Right atrium auricular region (tissue), 2 donors: ENCODE measurements around the gene GLCE. TPM values are rescaled to one million over a fixed set of nuclear protein-coding genes. Genes with fewer than 3 reads are reported as not detected.
"Not testable (repeated sequence)": the region's sequence is repeated elsewhere in the genome, so short reads cannot be mapped to it uniquely, and the experiment has no call there.

ENCODE experiments used
- DNase-seq: peaks from one replicate; pipeline ENCODE4 v3.0.0-alpha.2; 2019; ENCODE audit warnings: low spot score
- H3K27ac ChIP-seq, 2 donors: fragments of 200-600 bp; sonication (generic); 1 replicate in 1 of 2; 2 replicates in 1 of 2; pipeline ENCODE4 v1.5.1; 2016 to 2019
- H3K27me3 ChIP-seq, 2 donors: fragments of 200-600 bp; sonication (generic); one replicate each; pipeline versions ENCODE4 v1.5.1 to v1.6.0; 2017 to 2019
- H3K36me3 ChIP-seq: fragments of 200-600 bp; sonication (generic); one replicate; pipeline ENCODE4 v1.5.1; 2016
- H3K4me1 ChIP-seq, 2 donors: fragments of 200-600 bp; sonication (generic); one replicate each; pipeline versions ENCODE4 v1.5.1 to v1.6.0; 2017 to 2019
- H3K4me3 ChIP-seq, 2 donors: fragments of 200-600 bp; sonication (generic); 1 replicate in 1 of 2; 2 replicates in 1 of 2; pipeline ENCODE4 v1.5.1; 2017 to 2019; ENCODE audit warnings: mild to moderate bottlenecking in 1 of 2, moderate library complexity in 1 of 2
- H3K9me3 ChIP-seq, 2 donors: fragments of 200-600 bp; sonication (generic); one replicate each; pipeline ENCODE4 v1.5.1; 2019
- CTCF ChIP-seq, 2 donors: fragments of 200-600 bp; sonication (generic); IDR thresholded peaks; one replicate each; pipeline ENCODE4 v1.5.1; 2019; ENCODE audit warnings: antibody characterized with exemption in 2 of 2
- total RNA-seq, 2 donors: library from RNA; depleted of rRNA; stranded (reverse); fragments of >200 nt; gene quantifications; one replicate each; pipeline ENCODE4 v1.1.0, GENCODE V29; 2016

GLCE gene
- total RNA-seq, 2 donors from 2014 or later = 7.0 to 9.6 TPM

- no peak overlapping the region for H3K27ac ChIP-seq
- peaks cover 0 to 10% of the 10 kb centered on the region in 2 donors for H3K4me1 ChIP-seq
- no peaks in the 10 kb centered on the region for H3K9me3 ChIP-seq
- H3K4me3 ChIP-seq = no peak overlapping the region
- no peaks in the 10 kb centered on the region for H3K36me3 ChIP-seq
- no peak for DNase-seq
- no peak for TF ChIP-seq CTCF (IDR thresholded peaks at IDR 0.05)
- H3K27me3 ChIP-seq = no peaks in the 10 kb centered on the region
Measured at GRCh38 chr15:69285834-69286233, 125.4 kb downstream of the GLCE start.

- Histone ChIP-seq H3K27ac (no peak overlapping the region), H3K27me3 (no peaks in the 10 kb centered on the region), H3K4me3 (no peak overlapping the region), H3K9me3 (no peaks in the 10 kb centered on the region), H3K4me1 (peaks cover 0 to 10% of the 10 kb centered on the region in 2 donors), H3K36me3 (no peaks in the 10 kb centered on the region)
- no peak for TF ChIP-seq CTCF (IDR thresholded peaks at IDR 0.05)
- DNase-seq = no peak
Measured at GRCh38 chr15:69288011-69288410, 127.6 kb downstream of the GLCE start.

GRCh38 chr15:69288531-69289341 lies 128.3 kb downstream of the GLCE start:
- Histone ChIP-seq H3K9me3 (no peaks in the 10 kb centered on the region), H3K36me3 (no peaks in the 10 kb centered on the region), H3K27me3 (no peaks in the 10 kb centered on the region), H3K27ac (no peak overlapping the region), H3K4me1 (peaks cover 0 to 10% of the 10 kb centered on the region in 2 donors), H3K4me3 (no peak overlapping the region)
- no peak for DNase-seq
- TF ChIP-seq CTCF (IDR thresholded peaks at IDR 0.05) = no peak

- Histone ChIP-seq H3K27ac (peak overlapping the region in 1 of 2 donors; percentile 23), H3K4me3 (no peak overlapping the region), H3K4me1 (peaks cover 0 to 10% of the 10 kb centered on the region in 2 donors), H3K9me3 (no peaks in the 10 kb centered on the region), H3K27me3 (no peaks in the 10 kb centered on the region), H3K36me3 (no peaks in the 10 kb centered on the region)
- DNase-seq = no peak
- TF ChIP-seq CTCF (IDR thresholded peaks at IDR 0.05) = no peak
Measured at GRCh38 chr15:69289342-69290146, 129.1 kb downstream of the GLCE start.

GRCh38 chr15:69290346-69291164 lies 130.1 kb downstream of the GLCE start:
- Histone ChIP-seq H3K36me3 (no peaks in the 10 kb centered on the region), H3K27me3 (no peaks in the 10 kb centered on the region), H3K27ac (peak overlapping the region; percentile 21 to 23), H3K4me1 (peaks cover 0 to 10% of the 10 kb centered on the region in 2 donors), H3K4me3 (no peak overlapping the region), H3K9me3 (no peaks in the 10 kb centered on the region)
- no peak for TF ChIP-seq CTCF (IDR thresholded peaks at IDR 0.05)
- DNase-seq = peak; percentile 80

- H3K4me3 ChIP-seq, H3K36me3 ChIP-seq, H3K9me3 ChIP-seq, DNase-seq, H3K4me1 ChIP-seq, H3K27me3 ChIP-seq: not testable (repeated sequence)
- H3K27ac ChIP-seq = peak overlapping the region; percentile 7 to 21
Measured at GRCh38 chr15:69291651-69292050, 131.2 kb downstream of the GLCE start.
